Liver (tissue), 9 donors: ENCODE results near the gene RHOXF2. TPM values are rescaled to one million over a fixed set of nuclear protein-coding genes. Genes with fewer than 3 reads are reported as not detected.
"Not testable (repeated sequence)": the region's sequence is repeated elsewhere in the genome, so short reads cannot be mapped to it uniquely, and the experiment has no call there.

Experiments
- DNase-seq: peaks from one replicate; pipeline ENCODE4 v3.0.0-alpha.2; 2017; ENCODE audit warnings: low spot score
- H3K27ac ChIP-seq, 2 donors: one replicate each; pipeline ENCODE4 v1.7.0; 2013; ENCODE audit warnings: inconsistent platforms in 2 of 2, low read length in 2 of 2, control low read depth in 1 of 2, low read depth in 1 of 2, mild to moderate bottlenecking in 1 of 2
- H3K27me3 ChIP-seq, 4 donors: one replicate each; pipeline versions ENCODE4 v1.6.1 to v1.7.0; 2013; ENCODE audit warnings: low read length in 3 of 4, inconsistent platforms in 1 of 4, mild to moderate bottlenecking in 1 of 4, moderate library complexity in 1 of 4; ENCODE audit not compliant: control insufficient read depth in 4 of 4, insufficient read depth in 4 of 4
- H3K36me3 ChIP-seq, 4 donors: one replicate each; pipeline versions ENCODE4 v1.6.1 to v1.7.0; 2013; ENCODE audit warnings: low read length in 3 of 4, mild to moderate bottlenecking in 3 of 4, low read depth in 1 of 4, moderate library complexity in 1 of 4; ENCODE audit not compliant: control insufficient read depth in 4 of 4, insufficient read depth in 3 of 4
- H3K4me1 ChIP-seq, 4 donors: one replicate each; pipeline versions ENCODE4 v1.6.1 to v1.7.0; 2013; ENCODE audit warnings: low read length in 3 of 4, mild to moderate bottlenecking in 3 of 4, moderate library complexity in 1 of 4; ENCODE audit not compliant: control insufficient read depth in 4 of 4, insufficient read depth in 4 of 4
- H3K4me3 ChIP-seq, 3 donors: one replicate each; pipeline versions ENCODE4 v1.6.1 to v1.7.0; 2013; ENCODE audit warnings: low read length in 3 of 3, control low read depth in 1 of 3, low read depth in 1 of 3, mild to moderate bottlenecking in 1 of 3
- H3K9ac ChIP-seq, 2 donors: one replicate each; pipeline ENCODE4 v1.7.0; 2013; ENCODE audit warnings: low read length in 2 of 2, mild to moderate bottlenecking in 2 of 2, moderate library complexity in 2 of 2, control low read depth in 1 of 2, low read depth in 1 of 2
- H3K9me3 ChIP-seq, 4 donors: one replicate each; pipeline versions ENCODE4 v1.6.1 to v1.7.0; 2013; ENCODE audit warnings: low read length in 3 of 4; ENCODE audit not compliant: control insufficient read depth in 4 of 4
- FOXA2 ChIP-seq: IDR thresholded peaks from 2 replicates; pipeline ENCODE4 v1.6.1; 2016; ENCODE audit warnings: antibody characterized with exemption
- GABPA ChIP-seq, 2 donors: IDR thresholded peaks in 1 of 2; conservative IDR thresholded peaks in 1 of 2; 2 replicates each; pipeline ENCODE4 v1.6.1; 2016; ENCODE audit warnings: antibody characterized with exemption in 2 of 2, mild to moderate bottlenecking in 1 of 2, moderate library complexity in 1 of 2
- JUND ChIP-seq, 2 donors: IDR thresholded peaks; 2 replicates each; pipeline ENCODE4 v1.6.1; 2016; ENCODE audit warnings: antibody characterized with exemption in 2 of 2
- REST ChIP-seq: IDR thresholded peaks from 2 replicates; pipeline ENCODE4 v1.6.1; 2016; ENCODE audit warnings: antibody characterized with exemption, mild to moderate bottlenecking
- TAF1 ChIP-seq: conservative IDR thresholded peaks from 2 replicates; pipeline ENCODE4 v1.6.1; 2016; ENCODE audit warnings: antibody characterized with exemption, mild to moderate bottlenecking
- ZBTB33 ChIP-seq: IDR thresholded peaks from 2 replicates; pipeline ENCODE4 v1.6.1; 2016; ENCODE audit warnings: antibody characterized with exemption
- WGBS: extraction: QIAGEN DNeasy Blood & Tissue Kit; methylation state at CpG from one replicate; pipeline ENCODE4 v1.1.7; 2013; 5-methylcytosine and 5-hydroxymethylcytosine counted together
- polyA plus RNA-seq, 2 donors: library from polyadenylated mRNA; stranded (reverse) in 1 of 2; unstranded in 1 of 2; fragments of 200-250 nt in 1 of 2; fragments of >200 nt in 1 of 2; fragmentation: Nextera tagmentation in 1 of 2; extraction: Ambion mirVana in 1 of 2; gene quantifications; one replicate each; pipeline versions ENCODE4 v1.2.1 to v1.2.3, GENCODE V29; 2013 to 2015
- total RNA-seq, 2 donors: library from RNA; depleted of rRNA; stranded (reverse); fragments of >200 nt; gene quantifications; one replicate each; pipeline ENCODE4 v1.2.3, GENCODE V29; 2014
- donor health status: healthy.
- donor health status: healthy.
- donor health status: healthy.
- donor health status: healthy.
- donor health status: healthy.

RHOXF2 gene
- total and polyA plus RNA-seq, 4 donors: not detected

DNA sequence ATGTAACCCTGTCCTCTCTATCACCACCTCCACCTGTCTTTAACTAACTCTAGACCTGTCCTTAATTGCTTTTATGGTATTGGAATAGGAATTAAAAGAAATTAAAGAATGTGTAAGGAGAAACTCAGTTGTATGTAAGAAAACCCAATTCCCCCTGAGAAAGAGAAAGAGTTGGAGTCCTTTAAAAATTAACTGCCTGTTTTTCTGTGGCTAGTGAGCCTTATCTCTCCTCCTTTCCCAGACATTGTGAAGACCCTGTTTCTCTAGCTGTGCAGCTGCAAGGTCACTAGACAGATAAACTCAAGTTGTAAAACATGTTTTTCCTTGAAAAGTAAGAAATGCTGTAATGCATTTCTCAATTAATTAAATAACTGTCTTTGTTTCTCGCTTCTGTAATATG lies 12.1 kb upstream of the RHOXF2 start:
- H3K9me3 ChIP-seq, H3K36me3 ChIP-seq, H3K27ac ChIP-seq, DNase-seq, H3K27me3 ChIP-seq, H3K4me3 ChIP-seq, H3K9ac ChIP-seq: not testable (repeated sequence)
- 88% methylated on average over 1 of the region's 1 CpG for WGBS
- H3K4me1 ChIP-seq: peaks cover 0 to 10% (median 3%) of the 10 kb centered on the region in 4 donors

DNA sequence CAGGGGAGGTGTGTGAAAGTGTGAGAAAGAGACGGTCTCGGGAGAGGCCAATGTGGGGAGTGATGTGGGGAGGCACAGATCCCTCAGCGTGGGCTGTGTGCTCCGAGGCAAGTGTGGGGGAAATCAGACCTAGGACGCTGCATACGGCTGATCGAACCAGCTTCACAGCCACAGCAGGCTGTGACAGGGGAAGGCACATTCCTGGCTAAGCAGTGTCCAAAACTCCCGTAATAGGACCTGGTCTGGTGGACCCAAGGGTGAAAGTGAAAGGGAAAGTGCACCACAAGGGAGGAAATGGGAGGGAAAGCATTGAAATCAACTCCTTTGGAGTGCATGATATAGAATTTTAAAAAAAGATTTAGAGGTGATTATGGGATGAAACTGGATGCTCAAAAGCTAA lies 10.9 kb upstream of the RHOXF2 start:
- no peak for TF ChIP-seq ZBTB33
- TF ChIP-seq FOXA2: no peak
- no peak for TF ChIP-seq REST
- no peak for TF ChIP-seq JUND (IDR thresholded peaks at IDR 0.05)
- TF ChIP-seq TAF1: no peak
- TF ChIP-seq GABPA (IDR thresholded peaks at IDR 0.05 in 1 of 2, conservative IDR thresholded peaks at IDR 0.05 in 1 of 2): no peak
- Histone ChIP-seq H3K27me3 (no peaks in the 10 kb centered on the region), H3K4me3 (peak overlapping the region in 2 of 3 donors; percentile 42 to 44), H3K4me1 (peaks cover 0 to 10% (median 3%) of the 10 kb centered on the region in 4 donors), H3K27ac (peak overlapping the region in 1 of 2 donors; percentile 21), H3K9me3 (no peaks in the 10 kb centered on the region), H3K36me3 (no peaks in the 10 kb centered on the region), H3K9ac (peak overlapping the region in 1 of 2 donors; percentile 29)
- DNase-seq: no peak
- WGBS: 68% methylated on average over 8 of the region's 8 CpGs

DNA sequence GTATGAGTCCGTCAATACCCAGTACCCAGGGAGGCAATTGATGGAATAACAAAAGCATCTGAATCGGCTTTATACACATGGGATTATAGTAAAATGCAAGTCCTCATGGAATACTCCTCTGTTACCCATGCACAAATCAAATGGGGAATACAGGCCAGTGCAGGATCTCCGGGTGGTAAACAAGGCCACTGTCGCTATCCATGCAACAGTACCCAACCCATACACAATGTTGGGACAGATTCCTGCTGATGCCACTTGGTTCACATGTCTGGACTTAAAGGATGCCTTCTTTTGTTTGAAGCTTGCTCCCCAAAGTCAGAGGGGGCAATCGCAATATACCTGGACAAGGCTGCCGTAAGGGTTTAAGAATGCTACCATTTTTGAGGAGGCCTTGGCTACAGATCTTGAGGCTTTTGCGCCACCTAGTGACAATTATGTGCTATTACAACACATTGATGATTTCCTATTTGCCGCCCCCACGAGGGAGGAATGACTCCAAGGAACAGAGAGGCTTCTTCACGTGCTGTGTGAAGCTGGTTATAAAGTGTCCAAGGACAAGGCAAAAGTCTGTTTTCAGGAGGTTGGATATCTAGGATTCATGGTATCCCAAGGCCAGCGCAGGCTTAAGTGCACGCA lies 8.2 kb upstream of the RHOXF2 start:
- not testable (repeated sequence) for H3K27me3 ChIP-seq, H3K4me1 ChIP-seq, H3K36me3 ChIP-seq, H3K4me3 ChIP-seq, H3K9me3 ChIP-seq, H3K9ac ChIP-seq, DNase-seq, H3K27ac ChIP-seq
- no CpG with 5 or more reads among the region's 12 CpGs for WGBS

- H3K27ac ChIP-seq, H3K36me3 ChIP-seq, DNase-seq, H3K9ac ChIP-seq, H3K4me1 ChIP-seq, H3K27me3 ChIP-seq, H3K4me3 ChIP-seq, H3K9me3 ChIP-seq: not testable (repeated sequence)
- 96% methylated on average over 22 of the region's 33 CpGs for WGBS
Observed at GRCh38 chrX:120159086-120159485, 673 bp downstream of the RHOXF2 start.

DNA sequence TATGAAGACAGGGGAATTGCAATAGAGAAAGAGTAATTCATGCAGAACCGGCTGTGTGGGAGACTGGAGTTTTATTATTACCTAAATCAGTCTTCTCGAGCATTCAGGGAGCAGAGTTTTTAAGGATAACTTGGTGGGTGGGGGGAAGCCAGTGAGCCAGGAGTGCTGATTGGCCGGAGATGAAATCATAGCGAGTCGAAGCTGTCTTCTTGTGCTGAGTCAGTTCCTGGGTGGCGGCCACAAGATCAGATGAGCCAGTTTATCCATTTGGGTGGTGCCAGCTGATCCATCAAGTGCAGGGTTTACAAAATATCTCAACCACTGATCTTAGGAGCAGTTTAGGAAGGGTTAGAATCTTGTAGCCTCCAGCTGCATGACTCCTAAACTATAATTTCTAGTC lies 34.8 kb downstream of the RHOXF2 start:
- WGBS: no CpG with 5 or more reads among the region's 6 CpGs
- not testable (repeated sequence) for H3K36me3 ChIP-seq

GRCh38 chrX:120193720-120194119 lies 35.3 kb downstream of the RHOXF2 start:
- DNase-seq: not testable (repeated sequence)

More for the DNA sequence above, 34.8 kb downstream of the RHOXF2 start:
- not testable (repeated sequence) for H3K9ac ChIP-seq, H3K4me1 ChIP-seq, DNase-seq, H3K4me3 ChIP-seq, H3K27ac ChIP-seq, H3K9me3 ChIP-seq, H3K27me3 ChIP-seq

More at GRCh38 chrX:120193720-120194119, 35.3 kb downstream of the RHOXF2 start:
- H3K4me1 ChIP-seq, H3K27ac ChIP-seq, H3K36me3 ChIP-seq, H3K9ac ChIP-seq, H3K9me3 ChIP-seq, H3K4me3 ChIP-seq, H3K27me3 ChIP-seq: not testable (repeated sequence)
- WGBS: no CpG with 5 or more reads among the region's 2 CpGs
